Endothelial cell of umbilical vein (primary cell): ENCODE measurements around the gene LYPD4. TPM values are rescaled to one million over a fixed set of nuclear protein-coding genes. Genes with fewer than 3 reads are reported as not detected.

ENCODE experiments used
- BruUV-seq: library from RNA; stranded (reverse); fragments of 400-500 nt; replicated peaks from 2 replicates; lab custom pipeline; 2021; lab: Mats Ljungman, UMichigan
- CTCF ChIA-PET: fragments of 300-600, 350-600 bp; sonication (Branson Sonifier 250); formaldehyde crosslinking; loops from one replicate; lab custom pipeline; 2021; ENCODE audit warnings: antibody characterized with exemption, inconsistent platforms; lab: Charles Lee
- POLR2A ChIA-PET: fragments of 300-600, 350-600 bp; sonication (Branson Sonifier 250); formaldehyde crosslinking; loops from one replicate; lab custom pipeline; 2021; ENCODE audit warnings: antibody characterized with exemption, inconsistent platforms; lab: Charles Lee
- DNase-seq: peaks from one replicate; pipeline ENCODE4 v3.0.0-alpha.2; 2011; ENCODE audit warnings: low read depth, low spot score
- FAIRE-seq: peaks from 2 replicates; lab custom pipeline; 2011; peaks lifted over from hg19 to GRCh38; lab: Jason Lieb, UNC
- H2AFZ ChIP-seq: 2 replicates; pipeline ENCODE4 v1.6.0; 2012; ENCODE audit warnings: low read depth, low read length, control low read depth, inconsistent platforms
- H3K27ac ChIP-seq: 2 replicates; pipeline ENCODE4 v1.5.1; 2011; ENCODE audit warnings: low read depth, mild to moderate bottlenecking, control low read depth, low read length, moderate library complexity; ENCODE audit not compliant: insufficient read depth
- H3K27me3 ChIP-seq, 2 experiments: 2 replicates each; pipeline versions ENCODE4 v1.6.0 to v1.6.1; 2011; ENCODE audit warnings: low read length in 2 of 2, mixed read lengths in 1 of 2; ENCODE audit not compliant: control insufficient read depth in 2 of 2, insufficient read depth in 2 of 2
- H3K36me3 ChIP-seq, 2 experiments: 2 replicates in 1 of 2; 3 replicates in 1 of 2; pipeline ENCODE4 v1.5.1; 2011; ENCODE audit warnings: low read length in 2 of 2, mild to moderate bottlenecking in 1 of 2, moderate library complexity in 1 of 2; ENCODE audit not compliant: control insufficient read depth in 2 of 2, insufficient read depth in 2 of 2; ENCODE audit errors: extremely low read depth in 1 of 2
- H3K4me1 ChIP-seq: 3 replicates; pipeline ENCODE4 v1.5.1; 2011; ENCODE audit warnings: mild to moderate bottlenecking, low read length; ENCODE audit not compliant: control insufficient read depth, insufficient read depth; ENCODE audit errors: extremely low read depth
- H3K4me2 ChIP-seq: 2 replicates; pipeline ENCODE4 v1.6.1; 2011; ENCODE audit warnings: low read length, control low read depth, mixed read lengths; ENCODE audit not compliant: insufficient read depth
- H3K4me3 ChIP-seq, 3 experiments: fragments of 200-600 bp in 1 of 3; sonication (generic), shearing (Covaris generic) in 1 of 3; replicated peaks in 1 of 3; 2 replicates each; pipeline ENCODE4 v1.5.1; 2011 to 2016; ENCODE audit warnings: control low read depth in 3 of 3, low read length in 3 of 3, mild to moderate bottlenecking in 2 of 3, inconsistent platforms in 1 of 3, low read depth in 1 of 3, moderate library complexity in 1 of 3; ENCODE audit not compliant: insufficient read depth in 1 of 3
- H3K79me2 ChIP-seq: 2 replicates; pipeline ENCODE4 v1.6.0; 2012; ENCODE audit warnings: low read length, inconsistent platforms; ENCODE audit not compliant: control insufficient read depth, insufficient read depth
- H3K9ac ChIP-seq: replicated peaks from 2 replicates; pipeline ENCODE3; 2011; ENCODE audit warnings: low read length, control low read depth; ENCODE audit not compliant: insufficient read depth; ENCODE audit errors: extremely low read depth
- H3K9me1 ChIP-seq: replicated peaks from 3 replicates; pipeline ENCODE4 v1.6.0; 2011; ENCODE audit warnings: mild to moderate bottlenecking, low read length; ENCODE audit not compliant: control insufficient read depth, insufficient read depth; ENCODE audit errors: extremely low read depth
- H3K9me3 ChIP-seq: replicated peaks from 2 replicates; pipeline ENCODE4 v1.5.1; 2012; ENCODE audit warnings: low read length, inconsistent platforms; ENCODE audit not compliant: control insufficient read depth, insufficient read depth
- H4K20me1 ChIP-seq: replicated peaks from 2 replicates; pipeline ENCODE3; 2011; ENCODE audit warnings: mild to moderate bottlenecking, low read length; ENCODE audit not compliant: control insufficient read depth, insufficient read depth; ENCODE audit errors: extremely low read depth
- EZH2 ChIP-seq: IDR thresholded peaks from 2 replicates; pipeline ENCODE4 v1.6.1; 2012; ENCODE audit warnings: borderline replicate concordance, low read depth, mild to moderate bottlenecking, moderate library complexity, low read length, inconsistent platforms; ENCODE audit not compliant: severe bottlenecking
- FOS ChIP-seq: IDR thresholded peaks from 2 replicates; pipeline ENCODE4 v1.6.1; 2011; ENCODE audit warnings: mild to moderate bottlenecking, low read length, moderate library complexity, borderline replicate concordance; ENCODE audit not compliant: insufficient read depth
- GATA2 ChIP-seq: IDR thresholded peaks from 2 replicates; pipeline ENCODE4 v1.7.0; 2011; ENCODE audit warnings: low read depth, mild to moderate bottlenecking, moderate library complexity, mixed read lengths, low read length; ENCODE audit not compliant: insufficient read length, insufficient read depth
- JUN ChIP-seq: IDR thresholded peaks from 2 replicates; pipeline ENCODE4 v1.6.1; 2011; ENCODE audit warnings: borderline replicate concordance, low read depth; ENCODE audit not compliant: insufficient read length, insufficient read depth
- MYC ChIP-seq: IDR thresholded peaks from one replicate; pipeline ENCODE4 v1.6.1; 2011; ENCODE audit warnings: mild to moderate bottlenecking, low read depth, low read length
- POLR2A ChIP-seq: IDR thresholded peaks from 2 replicates; pipeline ENCODE4 v1.6.1; 2012; ENCODE audit warnings: low read depth, mild to moderate bottlenecking, control low read depth, low read length
- POLR2AphosphoS5 ChIP-seq: IDR thresholded peaks from 2 replicates; pipeline ENCODE4 v1.6.1; 2012; ENCODE audit warnings: low read depth, mild to moderate bottlenecking, control low read depth, low read length, moderate library complexity; ENCODE audit not compliant: insufficient read depth
- dilution Hi-C: fragments of 300-500 bp; cut with MboI; formaldehyde crosslinking; loops from one replicate; pipeline ENCODE4 v1.15.0; 2019; ENCODE audit warnings: low sequenced_read_pairs; ENCODE audit not compliant: extremely low pct_ligation_motif_present
- intact Hi-C: fragments of 100-400 bp; cut with micrococcal nuclease; formaldehyde crosslinking; loops from one replicate; pipeline ENCODE4 v1.10.0; 2022
- polyA plus RNA-seq, 4 experiments: library from polyadenylated mRNA; depleted of rRNA in 3 of 4; stranded (reverse) in 3 of 4; unstranded in 1 of 4; fragments of >200 nt; gene quantifications; 2 replicates each; pipeline versions ENCODE4 v1.2.1 to v1.2.3, GENCODE V29; 2011 to 2012; ENCODE audit warnings: missing spikeins in 1 of 4
- total RNA-seq: library from RNA; stranded (reverse); gene quantifications from 2 replicates; pipeline ENCODE4 v1.2.3, GENCODE V29; 2021
- TF ChIP-seq, protein P1 (sequence below), 2 donors: IDR thresholded peaks; 1 replicate in 1 of 2; 2 replicates in 1 of 2; pipeline ENCODE4 v1.5.1; 2011; ENCODE audit warnings: low read length in 2 of 2, mild to moderate bottlenecking in 2 of 2, moderate library complexity in 2 of 2, control low read depth in 1 of 2, inconsistent platforms in 1 of 2, low read depth in 1 of 2; ENCODE audit not compliant: insufficient read depth in 1 of 2; ENCODE audit errors: extremely low read depth in 1 of 2
- TF ChIP-seq, protein P2 (sequence below): IDR thresholded peaks from 2 replicates; pipeline ENCODE4 v1.6.1; 2011; ENCODE audit not compliant: insufficient read depth, insufficient read length

The LYPD4 gene
- total and polyA plus RNA-seq, 2 donors (not counting 3 experiments of a cell fraction or from before 2014, with no cell fraction given), result not detected

DNA sequence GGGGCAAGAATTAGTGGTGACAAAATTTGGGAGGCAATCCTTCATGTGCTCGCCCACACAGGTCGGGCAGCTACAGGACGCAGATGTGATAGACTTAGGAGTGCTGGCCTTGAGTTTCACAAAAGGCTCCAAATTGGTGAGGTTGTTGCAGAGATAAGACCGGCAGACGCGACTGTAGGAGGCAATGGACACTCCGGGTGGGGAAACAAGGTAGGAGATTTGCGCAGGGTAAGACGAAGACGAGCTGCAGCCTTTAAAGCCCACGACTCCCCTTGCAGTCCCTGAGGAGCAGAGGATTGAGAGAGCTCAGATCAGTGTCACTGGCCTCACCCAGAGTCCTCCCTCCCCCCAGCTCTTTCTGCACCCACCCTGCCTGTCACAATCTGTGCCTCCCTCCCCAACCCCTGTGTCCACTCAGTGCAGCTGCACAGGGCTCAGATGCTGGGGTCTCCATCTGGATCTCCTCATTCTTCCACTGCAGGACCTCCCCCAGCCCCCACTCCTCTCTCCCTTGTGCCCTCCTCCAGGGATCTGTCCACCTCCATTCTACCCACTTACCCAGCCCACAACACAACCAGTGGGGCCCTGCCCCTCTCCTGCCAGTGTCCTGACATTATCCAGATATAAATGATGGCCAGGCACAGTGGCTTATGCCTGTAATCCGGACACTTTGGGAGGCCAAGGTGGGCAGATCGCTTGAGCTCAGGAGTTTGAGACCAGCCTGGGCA is 6.3 kb downstream of the LYPD4 start:
- no peak for FAIRE-seq
- no peak for TF ChIP-seq JUN
- no peak for TF ChIP-seq GATA2
- no peak for TF ChIP-seq FOS
- no peak for TF ChIP-seq MYC
- TF ChIP-seq, protein P1, sequence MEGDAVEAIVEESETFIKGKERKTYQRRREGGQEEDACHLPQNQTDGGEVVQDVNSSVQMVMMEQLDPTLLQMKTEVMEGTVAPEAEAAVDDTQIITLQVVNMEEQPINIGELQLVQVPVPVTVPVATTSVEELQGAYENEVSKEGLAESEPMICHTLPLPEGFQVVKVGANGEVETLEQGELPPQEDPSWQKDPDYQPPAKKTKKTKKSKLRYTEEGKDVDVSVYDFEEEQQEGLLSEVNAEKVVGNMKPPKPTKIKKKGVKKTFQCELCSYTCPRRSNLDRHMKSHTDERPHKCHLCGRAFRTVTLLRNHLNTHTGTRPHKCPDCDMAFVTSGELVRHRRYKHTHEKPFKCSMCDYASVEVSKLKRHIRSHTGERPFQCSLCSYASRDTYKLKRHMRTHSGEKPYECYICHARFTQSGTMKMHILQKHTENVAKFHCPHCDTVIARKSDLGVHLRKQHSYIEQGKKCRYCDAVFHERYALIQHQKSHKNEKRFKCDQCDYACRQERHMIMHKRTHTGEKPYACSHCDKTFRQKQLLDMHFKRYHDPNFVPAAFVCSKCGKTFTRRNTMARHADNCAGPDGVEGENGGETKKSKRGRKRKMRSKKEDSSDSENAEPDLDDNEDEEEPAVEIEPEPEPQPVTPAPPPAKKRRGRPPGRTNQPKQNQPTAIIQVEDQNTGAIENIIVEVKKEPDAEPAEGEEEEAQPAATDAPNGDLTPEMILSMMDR (IDR thresholded peaks at IDR 0.05; ENCODE audit: extremely low read depth in 1 of 2, insufficient read depth in 1 of 2, low read depth in 1 of 2, low read length in 2 of 2), result no peak
- TF ChIP-seq, protein P2, sequence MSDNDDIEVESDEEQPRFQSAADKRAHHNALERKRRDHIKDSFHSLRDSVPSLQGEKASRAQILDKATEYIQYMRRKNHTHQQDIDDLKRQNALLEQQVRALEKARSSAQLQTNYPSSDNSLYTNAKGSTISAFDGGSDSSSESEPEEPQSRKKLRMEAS, result no peak
- TF ChIP-seq POLR2A, result no peak
- TF ChIP-seq POLR2AphosphoS5, result no peak
- TF ChIP-seq EZH2, result no peak

More for the DNA sequence above, 6.3 kb downstream of the LYPD4 start:
- H3K9ac ChIP-seq, result no peak overlapping the region
- no peaks in the 10 kb centered on the region for H3K9me1 ChIP-seq
- H2AFZ ChIP-seq, result no peak overlapping the region
- no peak overlapping the region for H3K27ac ChIP-seq
- peaks cover 0 to 2% of the 10 kb centered on the region in 2 experiments for H3K27me3 ChIP-seq
- POLR2A ChIA-PET, result no interaction called here
- dilution Hi-C loops (no loop called here), intact Hi-C loops (loop anchor here (5.0 kb wide), 1 partner anchor 46 kb away; no protein-coding TSS in a partner anchor)
- no peak for DNase-seq
- H4K20me1 ChIP-seq, result no peaks in the 10 kb centered on the region
- H3K9me3 ChIP-seq, result no peaks in the 10 kb centered on the region
- H3K4me3 ChIP-seq, result no peak overlapping the region
- no peak overlapping the region for H3K4me2 ChIP-seq
- no TSS peak for BruUV-seq
- H3K36me3 ChIP-seq, result no peaks in the 10 kb centered on the region
- no peaks in the 10 kb centered on the region for H3K4me1 ChIP-seq
- CTCF ChIA-PET, result interaction anchor here (0.9 to 1.1 kb wide), 3 partner anchors 11 to 85 kb away, joined by 3 read pairs; no protein-coding TSS in a partner anchor
- H3K79me2 ChIP-seq, result no peaks in the 10 kb centered on the region
